Measurements from ENCODE around the gene MYOT.

GRCh38 chr5:137828180-137828579 lies 39.5 kb upstream of the MYOT start:
- TF ChIP-seq, protein P1, sequence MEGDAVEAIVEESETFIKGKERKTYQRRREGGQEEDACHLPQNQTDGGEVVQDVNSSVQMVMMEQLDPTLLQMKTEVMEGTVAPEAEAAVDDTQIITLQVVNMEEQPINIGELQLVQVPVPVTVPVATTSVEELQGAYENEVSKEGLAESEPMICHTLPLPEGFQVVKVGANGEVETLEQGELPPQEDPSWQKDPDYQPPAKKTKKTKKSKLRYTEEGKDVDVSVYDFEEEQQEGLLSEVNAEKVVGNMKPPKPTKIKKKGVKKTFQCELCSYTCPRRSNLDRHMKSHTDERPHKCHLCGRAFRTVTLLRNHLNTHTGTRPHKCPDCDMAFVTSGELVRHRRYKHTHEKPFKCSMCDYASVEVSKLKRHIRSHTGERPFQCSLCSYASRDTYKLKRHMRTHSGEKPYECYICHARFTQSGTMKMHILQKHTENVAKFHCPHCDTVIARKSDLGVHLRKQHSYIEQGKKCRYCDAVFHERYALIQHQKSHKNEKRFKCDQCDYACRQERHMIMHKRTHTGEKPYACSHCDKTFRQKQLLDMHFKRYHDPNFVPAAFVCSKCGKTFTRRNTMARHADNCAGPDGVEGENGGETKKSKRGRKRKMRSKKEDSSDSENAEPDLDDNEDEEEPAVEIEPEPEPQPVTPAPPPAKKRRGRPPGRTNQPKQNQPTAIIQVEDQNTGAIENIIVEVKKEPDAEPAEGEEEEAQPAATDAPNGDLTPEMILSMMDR (IDR thresholded peaks at IDR 0.05; ENCODE audit: extremely low read depth in 1 of 2, insufficient read depth in 1 of 2, low read depth in 1 of 2, low read length in 2 of 2): no peak
- no peak for TF ChIP-seq POLR2A (IDR thresholded peaks at IDR 0.05; ENCODE audit: low read depth, low read length)
- TF ChIP-seq EZH2 (IDR thresholded peaks at IDR 0.05; ENCODE audit: borderline replicate concordance, low read depth, low read length, severe bottlenecking): no peak
- TF ChIP-seq, protein P2, sequence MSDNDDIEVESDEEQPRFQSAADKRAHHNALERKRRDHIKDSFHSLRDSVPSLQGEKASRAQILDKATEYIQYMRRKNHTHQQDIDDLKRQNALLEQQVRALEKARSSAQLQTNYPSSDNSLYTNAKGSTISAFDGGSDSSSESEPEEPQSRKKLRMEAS (IDR thresholded peaks at IDR 0.05; ENCODE audit: insufficient read depth, insufficient read length): no peak
- no peak for TF ChIP-seq POLR2AphosphoS5 (IDR thresholded peaks at IDR 0.05; ENCODE audit: insufficient read depth, low read depth, low read length)

All from endothelial cell of umbilical vein (primary cell).